SK-N-SH (cell line): ENCODE measurements around the gene RUFY4. TPM values are rescaled to one million over a fixed set of nuclear protein-coding genes. Genes with fewer than 3 reads are reported as not detected.

Experiments
- CTCF ChIA-PET: fragments of 300-600, 350-600 bp; formaldehyde crosslinking; extraction: SDS; loops from one replicate; lab custom pipeline; 2021; lab: Yijun Ruan, JAX
- POLR2A ChIA-PET: fragments of 350-600 bp; sonication (Branson Sonifier 250); formaldehyde crosslinking; extraction: SDS; loops from one replicate; lab custom pipeline; 2020; ENCODE audit warnings: antibody characterized with exemption, inconsistent platforms; lab: Yijun Ruan, JAX
- DNase-seq: peaks from one replicate; pipeline ENCODE4 v3.0.0; 2012
- H2AFZ ChIP-seq: fragments of 200-600 bp; sonication (generic); 2 replicates; pipeline ENCODE4 v1.8.1; 2016; ENCODE audit warnings: antibody characterized with exemption, mild to moderate bottlenecking, low read depth
- H3F3A ChIP-seq: fragments of 200-600 bp; sonication (generic); replicated peaks from 2 replicates; pipeline ENCODE3; 2016; ENCODE audit warnings: antibody characterized with exemption, mild to moderate bottlenecking; ENCODE audit not compliant: insufficient read depth
- H3K27ac ChIP-seq, 2 experiments: fragments of 200-500 bp in 1 of 2; fragments of 200-600 bp in 1 of 2; sonication (Bioruptor generic) in 1 of 2; sonication (generic), shearing (Covaris generic) in 1 of 2; 2 replicates each; pipeline versions ENCODE4 v1.5.1 to v1.6.1; 2014 to 2016; ENCODE audit warnings: low read depth in 2 of 2, inconsistent platforms in 1 of 2, low read length in 1 of 2, mild to moderate bottlenecking in 1 of 2, mixed read lengths in 1 of 2
- H3K27me3 ChIP-seq: fragments of 200-600 bp; sonication (generic), shearing (Covaris generic); 2 replicates; pipeline ENCODE4 v1.6.1; 2016; ENCODE audit warnings: mixed run types; ENCODE audit not compliant: insufficient read depth
- H3K36me3 ChIP-seq, 2 experiments: fragments of 200-500 bp in 1 of 2; fragments of 200-600 bp in 1 of 2; sonication (Bioruptor generic) in 1 of 2; sonication (generic) in 1 of 2; replicated peaks in 1 of 2; 2 replicates each; pipeline versions ENCODE3 to v1.5.1; 2014 to 2016; ENCODE audit warnings: low read length in 1 of 2, mild to moderate bottlenecking in 1 of 2; ENCODE audit not compliant: insufficient read depth in 2 of 2, control insufficient read depth in 1 of 2
- H3K4me1 ChIP-seq, 2 experiments: fragments of 200-500 bp in 1 of 2; fragments of 200-600 bp in 1 of 2; sonication (Bioruptor generic) in 1 of 2; sonication (generic), shearing (Covaris generic) in 1 of 2; 2 replicates each; pipeline versions ENCODE4 v1.5.1 to v1.6.1; 2014 to 2016; ENCODE audit warnings: low read depth in 1 of 2, low read length in 1 of 2, mixed run types in 1 of 2; ENCODE audit not compliant: insufficient read depth in 2 of 2, control insufficient read depth in 1 of 2
- H3K4me2 ChIP-seq: fragments of 200-600 bp; sonication (generic), shearing (Covaris generic); 2 replicates; pipeline ENCODE4 v1.6.1; 2017; ENCODE audit warnings: mixed run types
- H3K4me3 ChIP-seq, 2 experiments: fragments of 200-500 bp in 1 of 2; fragments of 200-600 bp in 1 of 2; sonication (Bioruptor generic) in 1 of 2; sonication (generic), shearing (Covaris generic) in 1 of 2; 2 replicates each; pipeline versions ENCODE4 v1.5.1 to v1.8.1; 2014 to 2016; ENCODE audit warnings: low read depth in 2 of 2, inconsistent platforms in 1 of 2, low read length in 1 of 2, mild to moderate bottlenecking in 1 of 2, mixed read lengths in 1 of 2, moderate library complexity in 1 of 2
- H3K79me2 ChIP-seq: fragments of 200-600 bp; sonication (generic); 2 replicates; pipeline ENCODE4 v1.8.1; 2017; ENCODE audit warnings: mild to moderate bottlenecking; ENCODE audit not compliant: insufficient read depth
- H3K9ac ChIP-seq: fragments of 200-600 bp; sonication (generic); 2 replicates; pipeline ENCODE4 v1.6.1; 2017; ENCODE audit warnings: mixed run types
- H3K9me2 ChIP-seq: fragments of 200-600 bp; sonication (generic); 2 replicates; pipeline ENCODE4 v1.6.1; 2017; ENCODE audit warnings: mixed run types
- H3K9me3 ChIP-seq: fragments of 200-600 bp; sonication (generic); 2 replicates; pipeline ENCODE4 v1.6.1; 2017; ENCODE audit warnings: mixed run types, mild to moderate bottlenecking, moderate library complexity
- H4K20me1 ChIP-seq: fragments of 200-600 bp; sonication (generic); 2 replicates; pipeline ENCODE4 v1.6.1; 2017; ENCODE audit warnings: mild to moderate bottlenecking, mixed run types; ENCODE audit not compliant: insufficient read depth
- MEF2A ChIP-seq: IDR thresholded peaks from 2 replicates; pipeline ENCODE4 v1.4.0; 2012; ENCODE audit warnings: low read depth, borderline replicate concordance
- NFIC ChIP-seq: IDR thresholded peaks from 2 replicates; pipeline ENCODE4 v1.4.0; 2012; ENCODE audit warnings: borderline replicate concordance
- RCOR1 ChIP-seq: fragments of 150-350 bp; IDR thresholded peaks from 2 replicates; pipeline ENCODE4 v1.6.1; 2017; ENCODE audit warnings: antibody characterized with exemption, low read length
- SMC3 ChIP-seq: IDR thresholded peaks from 2 replicates; pipeline ENCODE4 v1.6.1; 2012; ENCODE audit warnings: low read depth, low read length, improper control_type of control experiment
- TEAD4 ChIP-seq: IDR thresholded peaks from 2 replicates; pipeline ENCODE4 v1.4.0; 2012; ENCODE audit warnings: mild to moderate bottlenecking, borderline replicate concordance; ENCODE audit not compliant: insufficient read depth
- WGBS: methylation state at CpG from one replicate; pipeline ENCODE4 v1.1.6; 2017; ENCODE audit warnings: low lambda C conversion rate; 5-methylcytosine and 5-hydroxymethylcytosine counted together
- polyA plus RNA-seq, 3 experiments: library from polyadenylated mRNA; depleted of rRNA; stranded (reverse); fragments of >200 nt; gene quantifications; 2 replicates each; pipeline ENCODE4 v1.2.3, GENCODE V29; 2012
- TF ChIP-seq, protein P1 (sequence below): IDR thresholded peaks from 2 replicates; pipeline ENCODE4 v1.6.1; 2012; ENCODE audit warnings: mild to moderate bottlenecking, low read depth, low read length, moderate library complexity
- TF ChIP-seq, protein P2 (sequence below): IDR thresholded peaks from 2 replicates; pipeline ENCODE4 v1.4.0; 2012; ENCODE audit warnings: low read depth, borderline replicate concordance
- TF ChIP-seq, protein P3 (sequence below): IDR thresholded peaks from 2 replicates; pipeline ENCODE4 v1.4.0; 2012; ENCODE audit warnings: low read depth, borderline replicate concordance

RUFY4 gene
- polyA plus RNA-seq, 1 of the 3 experiments (the other 2 are of a cell fraction), result not detected

GRCh38 chr2:218128781-218129457 is 59.9 kb downstream of the RUFY4 start (continued):
- TF ChIP-seq, protein P1, sequence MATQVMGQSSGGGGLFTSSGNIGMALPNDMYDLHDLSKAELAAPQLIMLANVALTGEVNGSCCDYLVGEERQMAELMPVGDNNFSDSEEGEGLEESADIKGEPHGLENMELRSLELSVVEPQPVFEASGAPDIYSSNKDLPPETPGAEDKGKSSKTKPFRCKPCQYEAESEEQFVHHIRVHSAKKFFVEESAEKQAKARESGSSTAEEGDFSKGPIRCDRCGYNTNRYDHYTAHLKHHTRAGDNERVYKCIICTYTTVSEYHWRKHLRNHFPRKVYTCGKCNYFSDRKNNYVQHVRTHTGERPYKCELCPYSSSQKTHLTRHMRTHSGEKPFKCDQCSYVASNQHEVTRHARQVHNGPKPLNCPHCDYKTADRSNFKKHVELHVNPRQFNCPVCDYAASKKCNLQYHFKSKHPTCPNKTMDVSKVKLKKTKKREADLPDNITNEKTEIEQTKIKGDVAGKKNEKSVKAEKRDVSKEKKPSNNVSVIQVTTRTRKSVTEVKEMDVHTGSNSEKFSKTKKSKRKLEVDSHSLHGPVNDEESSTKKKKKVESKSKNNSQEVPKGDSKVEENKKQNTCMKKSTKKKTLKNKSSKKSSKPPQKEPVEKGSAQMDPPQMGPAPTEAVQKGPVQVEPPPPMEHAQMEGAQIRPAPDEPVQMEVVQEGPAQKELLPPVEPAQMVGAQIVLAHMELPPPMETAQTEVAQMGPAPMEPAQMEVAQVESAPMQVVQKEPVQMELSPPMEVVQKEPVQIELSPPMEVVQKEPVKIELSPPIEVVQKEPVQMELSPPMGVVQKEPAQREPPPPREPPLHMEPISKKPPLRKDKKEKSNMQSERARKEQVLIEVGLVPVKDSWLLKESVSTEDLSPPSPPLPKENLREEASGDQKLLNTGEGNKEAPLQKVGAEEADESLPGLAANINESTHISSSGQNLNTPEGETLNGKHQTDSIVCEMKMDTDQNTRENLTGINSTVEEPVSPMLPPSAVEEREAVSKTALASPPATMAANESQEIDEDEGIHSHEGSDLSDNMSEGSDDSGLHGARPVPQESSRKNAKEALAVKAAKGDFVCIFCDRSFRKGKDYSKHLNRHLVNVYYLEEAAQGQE, result no peak
- TF ChIP-seq NFIC (no peak), SMC3 (no peak), RCOR1 (no peak), MEF2A (no peak)
- TF ChIP-seq, protein P2, sequence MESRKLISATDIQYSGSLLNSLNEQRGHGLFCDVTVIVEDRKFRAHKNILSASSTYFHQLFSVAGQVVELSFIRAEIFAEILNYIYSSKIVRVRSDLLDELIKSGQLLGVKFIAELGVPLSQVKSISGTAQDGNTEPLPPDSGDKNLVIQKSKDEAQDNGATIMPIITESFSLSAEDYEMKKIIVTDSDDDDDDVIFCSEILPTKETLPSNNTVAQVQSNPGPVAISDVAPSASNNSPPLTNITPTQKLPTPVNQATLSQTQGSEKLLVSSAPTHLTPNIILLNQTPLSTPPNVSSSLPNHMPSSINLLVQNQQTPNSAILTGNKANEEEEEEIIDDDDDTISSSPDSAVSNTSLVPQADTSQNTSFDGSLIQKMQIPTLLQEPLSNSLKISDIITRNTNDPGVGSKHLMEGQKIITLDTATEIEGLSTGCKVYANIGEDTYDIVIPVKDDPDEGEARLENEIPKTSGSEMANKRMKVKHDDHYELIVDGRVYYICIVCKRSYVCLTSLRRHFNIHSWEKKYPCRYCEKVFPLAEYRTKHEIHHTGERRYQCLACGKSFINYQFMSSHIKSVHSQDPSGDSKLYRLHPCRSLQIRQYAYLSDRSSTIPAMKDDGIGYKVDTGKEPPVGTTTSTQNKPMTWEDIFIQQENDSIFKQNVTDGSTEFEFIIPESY, result no peak
- TF ChIP-seq, protein P3, sequence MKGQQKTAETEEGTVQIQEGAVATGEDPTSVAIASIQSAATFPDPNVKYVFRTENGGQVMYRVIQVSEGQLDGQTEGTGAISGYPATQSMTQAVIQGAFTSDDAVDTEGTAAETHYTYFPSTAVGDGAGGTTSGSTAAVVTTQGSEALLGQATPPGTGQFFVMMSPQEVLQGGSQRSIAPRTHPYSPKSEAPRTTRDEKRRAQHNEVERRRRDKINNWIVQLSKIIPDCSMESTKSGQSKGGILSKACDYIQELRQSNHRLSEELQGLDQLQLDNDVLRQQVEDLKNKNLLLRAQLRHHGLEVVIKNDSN, result no peak

GRCh38 chr2:218129458-218130135 is 60.5 kb downstream of the RUFY4 start:
- H3K9ac ChIP-seq, result no peak overlapping the region
- H3F3A ChIP-seq, result no peaks in the 10 kb centered on the region
- H3K27ac ChIP-seq, result no peak overlapping the region
- no peak overlapping the region for H2AFZ ChIP-seq
- H3K4me2 ChIP-seq, result no peak overlapping the region
- no peaks in the 10 kb centered on the region for H3K9me2 ChIP-seq
- H3K79me2 ChIP-seq, result no peaks in the 10 kb centered on the region
- no peak for TF ChIP-seq TEAD4
- peaks cover 25% of the 10 kb centered on the region for H3K27me3 ChIP-seq
- H3K4me1 ChIP-seq, result no peaks in the 10 kb centered on the region
- whole genome bisulfite sequencing, result 71% methylated on average over 6 of the region's 6 CpGs
- H3K36me3 ChIP-seq, result no peaks in the 10 kb centered on the region
- no peak overlapping the region for H3K4me3 ChIP-seq
- H4K20me1 ChIP-seq, result no peaks in the 10 kb centered on the region
- CTCF ChIA-PET, result no interaction called here
- no peaks in the 10 kb centered on the region for H3K9me3 ChIP-seq
- POLR2A ChIA-PET, result no interaction called here
- DNase-seq, result no peak
